CD4-positive, alpha-beta memory T cell (primary cell): ENCODE measurements around the gene PBLD. TPM values are rescaled to one million over a fixed set of nuclear protein-coding genes. Genes with fewer than 3 reads are reported as not detected.
"Not testable (repeated sequence)": the region's sequence is repeated elsewhere in the genome, so short reads cannot be mapped to it uniquely, and the experiment has no call there.

Experiments
- CTCF ChIA-PET: fragments of 350-600 bp; sonication (Branson Sonifier 250); formaldehyde crosslinking; loops from one replicate; lab custom pipeline; 2021; ENCODE audit warnings: inconsistent platforms; ENCODE audit not compliant: partially characterized antibody; lab: Charles Lee
- POLR2A ChIA-PET: fragments of 350-600 bp; sonication (Branson Sonifier 250); formaldehyde crosslinking; loops from one replicate; lab custom pipeline; 2021; ENCODE audit not compliant: partially characterized antibody; lab: Charles Lee
- DNase-seq, 5 donors: peaks; one replicate each; pipeline versions ENCODE4 v3.0.0 to v3.0.0-alpha.2; 2020 to 2022; ENCODE audit warnings: mixed read lengths in 1 of 5
- H3K27ac ChIP-seq: one replicate; pipeline ENCODE4 v1.7.0; 2013; ENCODE audit warnings: low read depth, low read length
- H3K27me3 ChIP-seq: 2 replicates; pipeline ENCODE4 v1.7.0; 2013; ENCODE audit warnings: mild to moderate bottlenecking, low read length, moderate library complexity; ENCODE audit not compliant: insufficient read depth
- H3K36me3 ChIP-seq: 2 replicates; pipeline ENCODE4 v1.7.0; 2013; ENCODE audit warnings: mild to moderate bottlenecking, low read length, moderate library complexity; ENCODE audit not compliant: insufficient read depth
- H3K4me1 ChIP-seq: 2 replicates; pipeline ENCODE4 v1.7.0; 2013; ENCODE audit warnings: mild to moderate bottlenecking, low read length, moderate library complexity; ENCODE audit not compliant: insufficient read depth
- H3K4me3 ChIP-seq, 2 donors: one replicate each; pipeline ENCODE4 v1.7.0; 2013; ENCODE audit warnings: low read length in 2 of 2, mild to moderate bottlenecking in 1 of 2
- H3K9me3 ChIP-seq, 2 donors: one replicate each; pipeline ENCODE4 v1.7.0; 2013; ENCODE audit warnings: low read length in 2 of 2, control low read depth in 1 of 2; ENCODE audit not compliant: control insufficient read depth in 1 of 2
- H3K27ac Mint-ChIP-seq, 7 donors: one replicate each; pipeline ENCODE4 v1.8.0; 2020 to 2021; ENCODE audit warnings: mixed read lengths in 7 of 7, mild to moderate bottlenecking in 6 of 7, inconsistent platforms in 3 of 7, moderate library complexity in 3 of 7
- H3K27me3 Mint-ChIP-seq, 2 donors: one replicate each; pipeline ENCODE4 v1.8.0; 2020 to 2021; ENCODE audit warnings: mixed read lengths in 2 of 2
- H3K36me3 Mint-ChIP-seq, 2 donors: one replicate each; pipeline ENCODE4 v1.8.0; 2020 to 2021; ENCODE audit warnings: mixed read lengths in 2 of 2, inconsistent platforms in 1 of 2, mild to moderate bottlenecking in 1 of 2
- H3K4me1 Mint-ChIP-seq, 4 donors: one replicate each; pipeline ENCODE4 v1.8.0; 2020 to 2021; ENCODE audit warnings: mixed read lengths in 4 of 4, mild to moderate bottlenecking in 1 of 4
- H3K4me3 Mint-ChIP-seq, 8 donors: one replicate each; pipeline ENCODE4 v1.8.0; 2020 to 2021; ENCODE audit warnings: mixed read lengths in 8 of 8, mild to moderate bottlenecking in 7 of 8, moderate library complexity in 6 of 8, inconsistent platforms in 3 of 8
- H3K9me3 Mint-ChIP-seq, 8 donors: one replicate each; pipeline ENCODE4 v1.8.0; 2020 to 2021; ENCODE audit warnings: mixed read lengths in 8 of 8, mild to moderate bottlenecking in 5 of 8, inconsistent platforms in 3 of 8, moderate library complexity in 1 of 8
- intact Hi-C: fragments of 100-400 bp; cut with micrococcal nuclease; formaldehyde crosslinking; loops from one replicate; pipeline ENCODE4 v1.15.1; 2023
- polyA plus RNA-seq, 2 donors: library from polyadenylated mRNA; unstranded; fragments of 300-500 nt; fragmentation: Illumina TruSeq; gene quantifications; one replicate each; pipeline ENCODE4 v1.2.3, GENCODE V29; 2021
- total RNA-seq, 2 experiments: library from RNA; stranded (reverse); gene quantifications; one replicate each; pipeline ENCODE4 v1.2.3, GENCODE V29; 2021

Gene PBLD
- total and polyA plus RNA-seq, 4 experiments from 2014 or later, result 1.0 to 3.0 (median 2.3) TPM

- Mint-ChIP-seq H3K4me1 (peaks cover 30 to 70% (median 41%) of the 10 kb centered on the region in 4 donors), H3K4me3 (peak within 1 kb of the TSS; percentile 99 to 100 (median 100)), H3K36me3 (peaks cover 3 to 33% of the 10 kb centered on the region in 2 donors), H3K9me3 (peaks cover 0 to 6% (median 0%) of the 10 kb centered on the region in 8 donors), H3K27ac (peak within 1 kb of the TSS; percentile 99 to 100 (median 100)), H3K27me3 (no peaks in the 10 kb centered on the region)
- CTCF ChIA-PET, result interaction anchor here (2.4 to 4.8 kb wide), 2 partner anchors 16 to 476 kb away, joined by 6 to 39 read pairs; no protein-coding TSS in a partner anchor
- H3K27me3 ChIP-seq, result no peaks in the 10 kb centered on the region
- peaks cover 46% of the 10 kb centered on the region for H3K4me1 ChIP-seq
- peak within 1 kb of the TSS; percentile 87 to 95 for H3K4me3 ChIP-seq
- H3K27ac ChIP-seq, result peak within 1 kb of the TSS; percentile 96
- no peaks in the 10 kb centered on the region for H3K9me3 ChIP-seq
- intact Hi-C loops, result loop anchor here (1.0 to 5.0 kb wide), 9 partner anchors 76 to 756 kb away; partner anchors contain the start of genes CCAR1, DDX50, HERC4 and RUFY2
- POLR2A ChIA-PET, result interaction anchor here (0.7 to 4.1 kb wide), 26 partner anchors 9 to 756 kb away, joined by 3 to 62 read pairs (median 5); partner anchors contain the start of genes CCAR1, DNA2, RUFY2 and SIRT1
- DNase-seq, result peak; percentile 98 to 99 (median 99)
- H3K36me3 ChIP-seq, result no peaks in the 10 kb centered on the region
Observed at GRCh38 chr10:68331455-68332258, 1.1 kb downstream of the PBLD start, which contains the start of gene HNRNPH3. Gene HNRNPH3 (plus strand): TSS chr10:68332064. CDS start chr10:68337222, 5,158 bp downstream.

- no peaks in the 10 kb centered on the region for H3K9me3 ChIP-seq
- DNase-seq, result peak in 1 of 5 donors; percentile 39
- CTCF ChIA-PET, result interaction anchor here (2.9 to 4.8 kb wide), 2 partner anchors 17 kb away, joined by 8 to 39 read pairs; no protein-coding TSS in a partner anchor
- POLR2A ChIA-PET, result interaction anchor here (0.7 to 4.1 kb wide), 17 partner anchors 10 to 757 kb away, joined by 3 to 62 read pairs (median 9); partner anchors contain the start of genes CCAR1, DNA2, RUFY2 and SIRT1
- Mint-ChIP-seq H3K36me3 (peaks cover 3 to 29% of the 10 kb centered on the region in 2 donors), H3K27ac (peak overlapping the region; percentile 99 to 100 (median 100)), H3K4me3 (peak overlapping the region; percentile 99 to 100 (median 100)), H3K4me1 (peaks cover 24 to 63% (median 34%) of the 10 kb centered on the region in 4 donors), H3K9me3 (peaks cover 0 to 6% (median 0%) of the 10 kb centered on the region in 8 donors), H3K27me3 (no peaks in the 10 kb centered on the region)
- H3K27me3 ChIP-seq, result no peaks in the 10 kb centered on the region
- peak overlapping the region; percentile 96 for H3K27ac ChIP-seq
- intact Hi-C loops, result loop anchor here (1.0 to 5.0 kb wide), 7 partner anchors 76 to 756 kb away; partner anchors contain the start of genes CCAR1, DDX50, HERC4 and RUFY2
- peaks cover 39% of the 10 kb centered on the region for H3K4me1 ChIP-seq
- peak overlapping the region; percentile 87 to 95 for H3K4me3 ChIP-seq
- H3K36me3 ChIP-seq, result no peaks in the 10 kb centered on the region
Observed at GRCh38 chr10:68330852-68331454, 1.8 kb downstream of the PBLD start.

GRCh38 chr10:68329506-68329861 is 3.2 kb downstream of the PBLD start:
- no peak overlapping the region for H3K27ac ChIP-seq
- Mint-ChIP-seq H3K27ac (peak overlapping the region in 2 of 7 donors; percentile 39 to 99), H3K27me3 (no peaks in the 10 kb centered on the region), H3K9me3 (peaks cover 0 to 6% (median 0%) of the 10 kb centered on the region in 8 donors), H3K4me3 (peak overlapping the region in 4 of 8 donors; percentile 7 to 39 (median 15)), H3K36me3 (peaks cover 3 to 21% of the 10 kb centered on the region in 2 donors), H3K4me1 (peaks cover 16 to 49% (median 21%) of the 10 kb centered on the region in 4 donors)
- peaks cover 24% of the 10 kb centered on the region for H3K4me1 ChIP-seq
- no peaks in the 10 kb centered on the region for H3K36me3 ChIP-seq
- CTCF ChIA-PET, result interaction anchor here (1.2 to 2.9 kb wide), 3 partner anchors 19 to 80 kb away, joined by 3 to 8 read pairs (median 4); no protein-coding TSS in a partner anchor
- POLR2A ChIA-PET, result interaction anchor here (0.9 to 1.6 kb wide), 2 partner anchors 444 to 565 kb away, joined by 3 read pairs; no protein-coding TSS in a partner anchor
- no peaks in the 10 kb centered on the region for H3K27me3 ChIP-seq
- no peak for DNase-seq
- no peaks in the 10 kb centered on the region for H3K9me3 ChIP-seq
- H3K4me3 ChIP-seq, result no peak overlapping the region
- intact Hi-C loops, result no loop called here

- no peaks in the 10 kb centered on the region for H3K27me3 Mint-ChIP-seq
- H3K4me1 Mint-ChIP-seq, result peaks cover 10 to 35% (median 19%) of the 10 kb centered on the region in 4 donors
- ChIA-PET CTCF (interaction anchor here (2.9 kb wide), 1 partner anchor 20 kb away, joined by 8 read pairs; no protein-coding TSS in a partner anchor), POLR2A (no interaction called here)
- Histone ChIP-seq H3K36me3 (no peaks in the 10 kb centered on the region), H3K9me3 (no peaks in the 10 kb centered on the region), H3K27me3 (no peaks in the 10 kb centered on the region), H3K27ac (no peak overlapping the region), H3K4me3 (no peak overlapping the region), H3K4me1 (peaks cover 12% of the 10 kb centered on the region)
- peaks cover 3 to 18% of the 10 kb centered on the region in 2 donors for H3K36me3 Mint-ChIP-seq
- H3K27ac Mint-ChIP-seq, result peak overlapping the region in 3 of 7 donors; percentile 10 to 36 (median 17)
- intact Hi-C loops, result no loop called here
- DNase-seq, result no peak
- H3K4me3 Mint-ChIP-seq, result peak overlapping the region in 2 of 8 donors; percentile 14 to 49
- H3K9me3 Mint-ChIP-seq, result peaks cover 0 to 6% (median 0%) of the 10 kb centered on the region in 8 donors
Observed at GRCh38 chr10:68327889-68328786, 4.6 kb downstream of the PBLD start.

DNA sequence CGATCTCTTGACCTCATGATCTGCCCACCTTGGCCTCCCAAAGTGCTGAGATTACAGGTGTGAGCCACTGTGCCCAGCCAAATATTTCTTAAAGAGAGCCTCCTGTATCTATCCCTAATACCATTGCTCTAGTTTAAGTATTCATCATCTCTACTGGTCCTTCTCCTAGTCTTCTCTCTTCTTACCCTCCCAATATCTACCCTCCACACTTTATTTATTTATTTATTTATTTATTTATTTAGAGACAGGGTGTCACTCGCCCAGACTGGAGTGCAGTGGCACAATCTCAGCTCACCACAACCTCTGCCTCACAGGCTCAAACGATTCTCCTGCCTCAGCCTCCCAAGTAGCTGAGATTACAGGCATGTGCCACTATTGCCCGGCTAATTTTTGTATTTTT is 8.3 kb downstream of the PBLD start:
- H3K27ac ChIP-seq, DNase-seq, H3K4me3 ChIP-seq, H3K27ac Mint-ChIP-seq, H3K9me3 Mint-ChIP-seq, H3K4me1 Mint-ChIP-seq, H3K4me1 ChIP-seq, H3K27me3 ChIP-seq, H3K9me3 ChIP-seq, H3K4me3 Mint-ChIP-seq, H3K36me3 ChIP-seq, H3K27me3 Mint-ChIP-seq, CTCF ChIA-PET, H3K36me3 Mint-ChIP-seq, POLR2A ChIA-PET, intact Hi-C loops: not testable (repeated sequence)

DNA sequence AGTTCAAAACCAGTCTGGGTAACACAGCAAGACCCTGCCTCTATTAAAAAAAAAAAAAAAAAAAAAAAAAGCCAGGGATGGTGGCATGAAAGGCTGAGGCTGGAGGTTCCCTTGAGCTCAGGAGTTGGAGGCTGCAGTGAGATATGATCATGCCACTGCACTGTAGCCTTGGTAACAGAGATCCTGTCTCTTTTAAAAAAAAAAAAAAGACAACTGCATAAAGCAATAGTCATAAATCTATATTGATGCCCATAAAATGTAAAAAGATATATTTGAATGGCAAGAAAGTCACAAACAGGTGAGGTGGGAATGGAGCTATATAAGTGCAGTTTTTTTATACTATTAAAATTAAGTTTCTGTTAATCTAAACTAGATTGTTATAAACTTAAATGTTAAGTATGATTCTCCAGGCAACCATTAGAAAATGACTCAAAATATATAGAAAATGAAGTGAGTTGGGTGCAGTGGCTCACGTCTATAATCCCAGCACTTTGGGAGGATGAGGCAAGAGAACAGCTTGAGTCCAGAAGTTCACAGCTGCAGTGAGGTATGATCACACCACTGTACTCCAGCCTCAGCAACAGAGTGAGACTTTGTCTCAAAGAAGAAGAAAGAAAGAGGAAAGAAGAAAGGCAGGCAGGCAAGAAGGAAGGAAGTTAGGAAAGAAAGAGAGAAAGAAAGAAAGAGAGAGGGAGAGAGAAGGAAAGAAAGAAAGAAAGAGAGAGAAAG is 14.2 kb downstream of the PBLD start:
- POLR2A ChIA-PET, result no interaction called here
- H3K4me1 ChIP-seq, result peaks cover 7% of the 10 kb centered on the region
- no peaks in the 10 kb centered on the region for H3K27me3 Mint-ChIP-seq
- peaks cover 0 to 24% (median 19%) of the 10 kb centered on the region in 8 donors for H3K9me3 Mint-ChIP-seq
- peaks cover 0 to 4% of the 10 kb centered on the region in 2 donors for H3K36me3 Mint-ChIP-seq
- CTCF ChIA-PET, result no interaction called here
- intact Hi-C loops, result no loop called here
- H3K4me3 ChIP-seq, result no peak overlapping the region
- H3K36me3 ChIP-seq, result no peaks in the 10 kb centered on the region
- H3K27ac ChIP-seq, result no peak overlapping the region
- H3K4me3 Mint-ChIP-seq, result no peak overlapping the region
- peaks cover 4 to 7% (median 5%) of the 10 kb centered on the region in 4 donors for H3K4me1 Mint-ChIP-seq
- H3K27ac Mint-ChIP-seq, result no peak overlapping the region
- no peak for DNase-seq
- peaks cover 0 to 9% of the 10 kb centered on the region in 2 donors for H3K9me3 ChIP-seq
- no peaks in the 10 kb centered on the region for H3K27me3 ChIP-seq
